Activated CD4-positive, alpha-beta memory T cell treated with anti-CD3 and anti-CD28 coated beads for 36 hours (primary cell): Measurements from ENCODE around the gene AP4E1. TPM values are rescaled to one million over a fixed set of nuclear protein-coding genes. Genes with fewer than 3 reads are reported as not detected.
"Not testable (repeated sequence)": the region's sequence is repeated elsewhere in the genome, so short reads cannot be mapped to it uniquely, and the experiment has no call there.

Experiments used
- CTCF ChIA-PET: fragments of 350-600 bp; sonication (Branson Sonifier 250); formaldehyde crosslinking; loops from one replicate; lab custom pipeline; 2021; ENCODE audit warnings: antibody characterized with exemption, inconsistent platforms; lab: Charles Lee
- POLR2A ChIA-PET: fragments of 350-600 bp; sonication (Branson Sonifier 250); formaldehyde crosslinking; loops from one replicate; lab custom pipeline; 2021; ENCODE audit warnings: antibody characterized with exemption; lab: Charles Lee
- DNase-seq: peaks from one replicate; pipeline ENCODE4 v3.0.0-alpha.2; 2020
- H3K27ac Mint-ChIP-seq: one replicate; pipeline ENCODE4 v1.8.0; 2021; ENCODE audit warnings: mixed read lengths
- H3K27me3 Mint-ChIP-seq: one replicate; pipeline ENCODE4 v1.8.0; 2021; ENCODE audit warnings: mixed read lengths
- H3K36me3 Mint-ChIP-seq: one replicate; pipeline ENCODE4 v1.8.0; 2021; ENCODE audit warnings: mixed read lengths
- H3K4me1 Mint-ChIP-seq: one replicate; pipeline ENCODE4 v1.8.0; 2021; ENCODE audit warnings: low read depth, mixed read lengths
- H3K4me3 Mint-ChIP-seq: one replicate; pipeline ENCODE4 v1.8.0; 2021; ENCODE audit warnings: mild to moderate bottlenecking, mixed read lengths
- H3K9me3 Mint-ChIP-seq: one replicate; pipeline ENCODE4 v1.8.0; 2021; ENCODE audit warnings: mixed read lengths
- intact Hi-C: fragments of 100-400 bp; cut with micrococcal nuclease; formaldehyde crosslinking; loops from one replicate; pipeline ENCODE4 v1.15.1; 2023
- total RNA-seq, 2 experiments: library from RNA; stranded (reverse); gene quantifications; one replicate each; pipeline ENCODE4 v1.2.3, GENCODE V29; 2021

Gene AP4E1
- total RNA-seq, 2 experiments from 2014 or later: 12.0 to 12.7 TPM

- Mint-ChIP-seq H3K9me3 (peaks cover 2% of the 10 kb centered on the region), H3K4me1 (no peaks in the 10 kb centered on the region), H3K27me3 (no peaks in the 10 kb centered on the region), H3K27ac (no peak overlapping the region), H3K36me3 (peaks cover 43% of the 10 kb centered on the region), H3K4me3 (no peak overlapping the region)
- ChIA-PET POLR2A (no interaction called here), CTCF (interaction anchor here (1.5 kb wide), 1 partner anchor 69 kb away, joined by 3 read pairs; no protein-coding TSS in a partner anchor)
- intact Hi-C loops: no loop called here
- no peak for DNase-seq
Measured at GRCh38 chr15:50945725-50946124, 37.2 kb downstream of the AP4E1 start.

DNA sequence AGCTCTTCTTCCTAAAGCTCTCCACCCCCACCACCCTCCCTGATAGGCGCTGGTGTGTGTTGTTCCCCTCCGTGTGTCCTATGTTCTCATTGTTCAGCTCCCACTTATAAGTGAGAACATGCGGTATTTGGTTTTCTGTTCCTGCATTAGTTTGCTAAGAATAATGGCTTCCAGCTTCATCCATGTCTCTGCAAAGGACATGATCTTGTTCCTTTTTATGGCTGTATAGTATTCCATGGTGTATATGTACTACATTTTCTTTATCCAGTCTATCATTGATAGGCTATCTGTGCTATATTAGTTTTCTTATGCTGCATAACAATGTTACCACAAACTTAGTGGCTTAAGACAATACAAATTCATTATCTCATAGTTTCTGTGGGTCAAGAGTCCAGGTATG, 42.3 kb downstream of the AP4E1 start:
- H3K4me3 Mint-ChIP-seq, DNase-seq, POLR2A ChIA-PET, H3K4me1 Mint-ChIP-seq, CTCF ChIA-PET, H3K27ac Mint-ChIP-seq, H3K27me3 Mint-ChIP-seq, intact Hi-C loops: not testable (repeated sequence)
- H3K36me3 Mint-ChIP-seq: peaks cover 62% of the 10 kb centered on the region
- peaks cover 11% of the 10 kb centered on the region for H3K9me3 Mint-ChIP-seq

- CTCF ChIA-PET: no interaction called here
- POLR2A ChIA-PET: no interaction called here
- no peaks in the 10 kb centered on the region for H3K27me3 Mint-ChIP-seq
- intact Hi-C loops: no loop called here
- no peak overlapping the region for H3K4me3 Mint-ChIP-seq
- no peak for DNase-seq
- peaks cover 19% of the 10 kb centered on the region for H3K9me3 Mint-ChIP-seq
- no peaks in the 10 kb centered on the region for H3K4me1 Mint-ChIP-seq
- H3K27ac Mint-ChIP-seq: no peak overlapping the region
- peaks cover 84% of the 10 kb centered on the region for H3K36me3 Mint-ChIP-seq
Measured at GRCh38 chr15:50953302-50953701, 44.8 kb downstream of the AP4E1 start.

GRCh38 chr15:50954837-50955236, 46.4 kb downstream of the AP4E1 start:
- peaks cover 89% of the 10 kb centered on the region for H3K36me3 Mint-ChIP-seq
- H3K4me3 Mint-ChIP-seq, H3K4me1 Mint-ChIP-seq, H3K27me3 Mint-ChIP-seq, CTCF ChIA-PET, POLR2A ChIA-PET, H3K27ac Mint-ChIP-seq, intact Hi-C loops, DNase-seq: not testable (repeated sequence)
- peaks cover 27% of the 10 kb centered on the region for H3K9me3 Mint-ChIP-seq

GRCh38 chr15:50959717-50960116, 51.2 kb downstream of the AP4E1 start:
- CTCF ChIA-PET: no interaction called here
- DNase-seq: no peak
- H3K36me3 Mint-ChIP-seq: peaks cover 92% of the 10 kb centered on the region
- H3K27me3 Mint-ChIP-seq: no peaks in the 10 kb centered on the region
- no peak overlapping the region for H3K27ac Mint-ChIP-seq
- intact Hi-C loops: no loop called here
- POLR2A ChIA-PET: no interaction called here
- H3K9me3 Mint-ChIP-seq: peaks cover 61% of the 10 kb centered on the region
- no peaks in the 10 kb centered on the region for H3K4me1 Mint-ChIP-seq
- no peak overlapping the region for H3K4me3 Mint-ChIP-seq

DNA sequence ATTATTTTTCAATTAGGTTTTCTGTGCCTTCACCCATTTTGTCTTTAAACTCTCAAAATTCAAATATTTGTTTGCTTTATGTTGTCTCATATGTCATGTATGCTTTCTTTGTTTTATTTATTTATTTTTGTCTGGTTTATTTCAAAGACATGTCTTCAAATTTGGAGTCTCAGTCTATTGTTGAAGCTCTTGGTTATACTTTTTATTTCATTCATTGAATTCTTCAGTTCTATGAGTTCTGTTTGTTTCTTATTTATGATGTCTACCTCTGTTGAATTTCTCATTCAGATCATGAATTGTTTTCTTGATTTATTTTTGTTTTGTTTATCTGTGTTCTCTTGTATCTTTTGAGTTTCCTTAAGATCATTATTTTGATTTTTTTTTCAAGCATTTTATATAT, 55.6 kb downstream of the AP4E1 start:
- H3K36me3 Mint-ChIP-seq: peaks cover 78% of the 10 kb centered on the region

GRCh38 chr15:50968353-50968752, 59.9 kb downstream of the AP4E1 start:
- no peak for DNase-seq
- no peaks in the 10 kb centered on the region for H3K4me1 Mint-ChIP-seq
- H3K27me3 Mint-ChIP-seq: no peaks in the 10 kb centered on the region
- H3K9me3 Mint-ChIP-seq: peaks cover 57% of the 10 kb centered on the region
- H3K4me3 Mint-ChIP-seq: no peak overlapping the region
- ChIA-PET POLR2A (no interaction called here), CTCF (no interaction called here)
- peaks cover 79% of the 10 kb centered on the region for H3K36me3 Mint-ChIP-seq
- intact Hi-C loops: no loop called here
- H3K27ac Mint-ChIP-seq: no peak overlapping the region

More for the DNA sequence above, 55.6 kb downstream of the AP4E1 start:
- CTCF ChIA-PET: no interaction called here
- no peak for DNase-seq
- intact Hi-C loops: no loop called here
- Mint-ChIP-seq H3K27me3 (no peaks in the 10 kb centered on the region), H3K4me1 (no peaks in the 10 kb centered on the region), H3K4me3 (no peak overlapping the region), H3K9me3 (peaks cover 69% of the 10 kb centered on the region), H3K27ac (no peak overlapping the region)
- POLR2A ChIA-PET: no interaction called here

- DNase-seq: no peak
- ChIA-PET POLR2A (no interaction called here), CTCF (no interaction called here)
- Mint-ChIP-seq H3K36me3 (peaks cover 73% of the 10 kb centered on the region), H3K27ac (no peak overlapping the region), H3K4me1 (peaks cover 2% of the 10 kb centered on the region), H3K27me3 (no peaks in the 10 kb centered on the region), H3K9me3 (peaks cover 41% of the 10 kb centered on the region), H3K4me3 (no peak overlapping the region)
- intact Hi-C loops: no loop called here
Measured at GRCh38 chr15:50970524-50970923, 62.0 kb downstream of the AP4E1 start.

GRCh38 chr15:50971115-50971514, 62.6 kb downstream of the AP4E1 start:
- ChIA-PET POLR2A (no interaction called here), CTCF (no interaction called here)
- Mint-ChIP-seq H3K4me1 (peaks cover 2% of the 10 kb centered on the region), H3K27me3 (no peaks in the 10 kb centered on the region), H3K27ac (no peak overlapping the region), H3K4me3 (no peak overlapping the region), H3K36me3 (peaks cover 72% of the 10 kb centered on the region), H3K9me3 (peaks cover 38% of the 10 kb centered on the region)
- intact Hi-C loops: no loop called here
- DNase-seq: no peak

DNA sequence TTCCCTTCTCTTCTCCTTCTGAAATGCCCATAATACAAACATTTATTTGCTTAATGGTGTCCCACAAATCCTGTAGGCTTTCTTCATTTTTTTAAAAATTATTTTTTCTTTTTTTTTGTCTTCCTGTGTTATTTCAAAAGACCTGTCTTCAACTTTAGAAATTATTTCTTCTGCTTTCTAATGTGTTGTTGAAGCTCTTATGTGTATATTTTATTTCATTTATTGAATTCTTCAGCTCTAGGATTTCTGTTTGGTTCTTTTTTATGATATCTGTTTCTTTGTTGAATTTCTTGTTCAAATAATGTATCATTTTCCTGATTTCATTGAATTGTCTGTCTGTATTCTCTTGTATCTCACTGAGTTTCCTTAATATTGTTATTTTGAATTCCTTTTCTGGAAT, 63.1 kb downstream of the AP4E1 start:
- Mint-ChIP-seq H3K27ac (no peak overlapping the region), H3K4me3 (no peak overlapping the region), H3K36me3 (peaks cover 69% of the 10 kb centered on the region), H3K27me3 (no peaks in the 10 kb centered on the region), H3K4me1 (peaks cover 2% of the 10 kb centered on the region), H3K9me3 (peaks cover 37% of the 10 kb centered on the region)
- ChIA-PET CTCF (no interaction called here), POLR2A (no interaction called here)
- intact Hi-C loops: no loop called here
- DNase-seq: no peak

DNA sequence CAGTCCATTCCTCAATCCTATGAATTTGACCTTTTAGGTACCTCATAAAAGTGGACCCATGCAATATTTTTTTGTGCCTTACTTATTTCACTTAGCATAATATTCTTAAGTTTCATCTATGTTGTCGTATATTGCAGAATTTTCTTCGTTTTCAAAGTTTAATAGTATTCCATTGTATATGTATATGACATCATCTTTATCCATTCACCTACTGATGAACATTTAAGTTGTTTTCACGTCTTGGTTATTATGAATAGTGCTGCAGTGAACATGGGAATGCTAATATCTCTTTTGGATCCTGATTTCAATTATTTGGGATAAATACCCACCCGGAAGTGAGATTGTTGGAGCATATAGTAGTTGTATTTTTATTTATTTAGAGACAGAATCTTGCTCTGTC, 65.1 kb downstream of the AP4E1 start:
- Mint-ChIP-seq H3K27me3 (no peaks in the 10 kb centered on the region), H3K4me3 (no peak overlapping the region), H3K4me1 (peaks cover 4% of the 10 kb centered on the region), H3K36me3 (peaks cover 62% of the 10 kb centered on the region), H3K27ac (no peak overlapping the region), H3K9me3 (peaks cover 33% of the 10 kb centered on the region)
- DNase-seq: no peak
- ChIA-PET POLR2A (no interaction called here), CTCF (no interaction called here)
- intact Hi-C loops: no loop called here

DNA sequence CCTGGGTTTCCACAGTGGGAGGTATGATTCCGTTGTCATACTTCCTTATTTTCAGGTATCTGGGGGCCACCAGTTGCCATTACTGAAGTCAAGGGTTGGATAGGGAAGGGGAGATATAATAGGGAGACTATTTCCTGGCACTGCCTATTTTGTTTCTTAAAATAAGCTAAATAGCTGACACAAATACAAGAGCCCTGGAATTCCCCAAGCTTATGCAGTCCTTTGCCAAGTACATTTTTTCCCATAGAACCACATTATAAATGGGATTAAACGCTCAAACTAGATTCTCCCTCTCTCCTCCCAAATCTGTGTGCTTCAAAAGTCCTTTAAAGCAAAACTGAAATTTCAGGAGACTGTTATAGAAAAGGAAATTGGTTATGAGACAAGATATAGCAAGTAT, 68.7 kb downstream of the AP4E1 start:
- Mint-ChIP-seq H3K4me3 (no peak overlapping the region), H3K9me3 (peaks cover 5% of the 10 kb centered on the region), H3K36me3 (peaks cover 54% of the 10 kb centered on the region), H3K4me1 (peaks cover 7% of the 10 kb centered on the region), H3K27ac (no peak overlapping the region), H3K27me3 (no peaks in the 10 kb centered on the region)
- intact Hi-C loops: no loop called here
- DNase-seq: no peak
- POLR2A ChIA-PET: no interaction called here
- CTCF ChIA-PET: interaction anchor here (0.6 kb wide), 1 partner anchor 28 kb away, joined by 3 read pairs; no protein-coding TSS in a partner anchor

DNA sequence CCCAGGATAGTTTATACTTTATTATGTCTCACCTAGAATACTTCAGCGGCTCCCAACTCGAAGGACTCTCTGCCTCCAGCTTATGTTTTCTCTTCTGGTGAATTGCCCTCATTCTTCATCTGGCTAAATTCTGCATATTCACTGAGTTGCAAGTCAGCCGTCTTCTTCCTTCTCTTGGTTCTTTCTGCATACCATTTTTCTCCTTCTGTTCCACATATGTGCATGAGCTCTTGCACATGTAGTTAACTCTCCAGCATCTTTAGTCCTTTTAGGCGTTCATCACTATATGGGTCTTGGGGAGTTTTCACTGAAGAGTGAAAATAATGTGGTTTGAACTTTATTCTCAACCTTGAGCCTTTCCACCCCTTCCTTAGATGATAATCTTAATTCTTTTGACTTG, 70.1 kb downstream of the AP4E1 start:
- Mint-ChIP-seq H3K36me3 (peaks cover 54% of the 10 kb centered on the region), H3K9me3 (peaks cover 6% of the 10 kb centered on the region), H3K27ac (no peak overlapping the region), H3K27me3 (no peaks in the 10 kb centered on the region), H3K4me1 (peaks cover 7% of the 10 kb centered on the region), H3K4me3 (no peak overlapping the region)
- ChIA-PET CTCF (no interaction called here), POLR2A (no interaction called here)
- intact Hi-C loops: no loop called here
- no peak for DNase-seq
